Head of caudate nucleus (tissue), 42 donors: Measurements from ENCODE around the gene LARGE2.
"Not testable (repeated sequence)": the region's sequence is repeated elsewhere in the genome, so short reads cannot be mapped to it uniquely, and the experiment has no call there.

Experiments
- DNase-seq, 42 donors: peaks; one replicate each; pipeline versions ENCODE4 v3.0.0 to v3.0.0-alpha.2; 2020 to 2021; ENCODE audit warnings: mixed read lengths in 7 of 42
- intact Hi-C: fragments of 100-400 bp; cut with DNase I; formaldehyde crosslinking; loops from one replicate; pipeline ENCODE4 v1.15.0; 2022

Gene LARGE2

GRCh38 chr11:45894555-45895247, 27.8 kb upstream of the LARGE2 start:
- intact Hi-C loops: no loop called here
- DNase-seq: peak in 29 of 42 donors; percentile 40 to 88 (median 68)

DNA sequence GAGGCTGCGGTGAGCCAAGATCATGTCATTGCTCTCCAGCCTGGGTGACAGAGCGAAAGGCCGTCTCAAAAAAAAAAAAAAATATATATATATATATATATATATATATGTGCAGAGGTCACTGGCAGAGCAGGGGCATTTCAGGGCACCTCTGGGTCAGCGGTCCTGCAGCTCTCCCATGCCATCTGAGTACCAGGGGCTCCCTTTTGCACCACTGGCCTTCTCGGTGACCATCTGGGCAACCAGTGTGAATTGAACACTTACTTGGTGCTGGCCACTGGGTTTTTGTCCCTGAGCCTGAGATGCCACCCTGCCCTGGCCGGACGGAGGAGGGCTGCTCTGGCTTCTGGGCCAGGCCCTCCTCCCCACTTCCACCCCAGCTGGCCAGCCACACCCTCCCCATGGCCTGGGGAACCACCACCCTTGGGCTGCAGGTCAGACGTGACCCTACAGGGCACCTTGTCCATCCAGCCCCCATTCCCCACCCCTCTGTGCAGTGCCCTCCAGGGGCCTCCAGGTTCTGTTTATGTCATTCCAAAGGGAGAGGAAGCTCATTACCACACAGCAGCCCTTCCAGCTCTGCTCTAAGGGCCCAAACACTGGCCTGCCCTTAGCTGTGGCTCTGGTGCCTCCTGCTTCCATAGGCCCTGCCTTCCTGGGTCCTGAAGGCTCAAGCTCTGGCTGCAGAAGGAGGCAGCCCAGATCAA, 26.8 kb upstream of the LARGE2 start:
- no peak for DNase-seq
- intact Hi-C loops: no loop called here

DNA sequence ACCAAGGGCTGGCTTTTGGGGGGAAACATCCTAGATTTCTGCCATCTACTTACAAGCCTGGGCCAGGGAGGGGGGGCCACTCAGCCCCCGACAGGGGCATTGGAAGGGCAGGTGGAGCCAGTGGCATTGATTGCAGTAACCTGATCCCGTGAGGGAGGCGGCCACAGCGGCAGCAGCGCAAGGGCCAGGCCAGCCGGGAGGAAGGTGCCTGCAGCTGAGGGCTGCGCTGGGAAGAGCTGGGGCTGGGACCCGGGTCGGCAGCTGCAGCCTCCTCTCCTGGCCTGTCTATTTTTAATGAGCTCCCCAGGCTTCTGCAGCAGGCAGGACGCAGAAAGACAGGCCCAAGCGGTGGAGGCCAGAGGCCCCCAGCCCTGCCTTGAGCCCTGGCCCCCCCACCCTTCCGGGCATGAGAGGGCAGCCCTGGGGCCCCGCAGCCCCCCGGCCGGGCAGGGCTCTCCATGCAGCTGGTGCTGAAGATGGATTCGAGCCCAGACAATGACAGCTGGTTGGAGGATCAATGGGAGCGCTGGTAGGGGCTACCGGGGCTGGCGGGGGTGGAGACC, 26.0 kb upstream of the LARGE2 start:
- intact Hi-C loops: no loop called here
- DNase-seq: peak in 22 of 42 donors; percentile 35 to 78 (median 64)

- no peak for DNase-seq
- intact Hi-C loops: no loop called here
These were observed 24.9 kb upstream of the LARGE2 start for GRCh38 chr11:45897556-45897955.

DNA sequence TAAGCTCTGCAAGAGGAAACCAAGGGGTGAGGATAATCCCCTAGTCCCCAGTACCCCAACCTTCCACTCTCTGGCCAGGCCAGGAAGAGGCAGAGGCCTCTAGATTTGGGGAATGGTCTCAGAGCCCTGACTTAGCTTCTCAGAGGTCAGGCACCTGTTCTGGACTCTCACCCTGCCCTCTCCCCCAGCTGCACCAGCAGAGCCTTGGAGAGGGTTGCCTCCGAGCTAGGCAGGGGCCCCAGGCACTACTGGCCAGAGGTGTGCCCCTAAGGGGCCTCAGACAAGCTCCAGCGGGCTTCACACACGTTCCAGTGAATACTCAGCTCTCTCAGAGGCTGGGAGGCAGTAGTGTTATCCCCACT, 23.4 kb upstream of the LARGE2 start:
- DNase-seq: no peak

DNA sequence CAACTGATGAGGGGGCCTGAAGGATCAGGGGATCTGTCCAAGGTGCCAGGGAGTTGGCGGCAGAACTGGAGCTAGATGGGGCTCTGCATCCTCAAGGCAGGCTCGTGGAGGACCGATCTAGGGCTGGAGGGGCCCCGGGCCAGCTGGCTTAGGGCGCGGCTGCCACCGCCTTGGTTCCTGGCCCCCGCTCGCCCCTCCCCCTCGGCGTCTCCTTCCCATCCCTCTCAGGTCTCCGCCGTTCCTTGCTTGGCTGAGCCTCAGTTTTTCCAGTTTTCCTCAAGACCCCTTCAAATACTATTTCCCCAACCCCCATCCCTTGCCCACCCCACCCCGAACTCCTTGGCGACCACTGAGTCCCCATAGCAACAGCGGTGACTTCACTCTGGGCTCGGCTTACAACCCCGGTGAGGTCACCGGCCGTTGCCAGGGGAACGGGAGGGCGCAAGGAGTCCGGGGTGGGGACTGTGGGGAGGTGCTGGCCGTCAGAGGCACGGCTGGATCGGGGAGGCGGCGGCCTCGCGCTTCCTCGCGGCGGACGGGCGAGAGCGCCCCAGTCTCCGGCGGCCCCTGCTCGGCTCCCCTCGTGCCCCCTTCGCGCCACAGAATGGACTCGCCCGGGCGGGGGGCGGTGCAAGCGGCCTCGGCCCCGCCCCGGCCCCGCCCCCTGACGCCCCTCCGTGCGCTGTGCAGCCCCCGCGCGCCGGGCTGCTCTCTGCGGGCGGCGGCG, 22.8 kb upstream of the LARGE2 start:
- intact Hi-C loops: loop anchor here (5.0 kb wide), 1 partner anchor 52 kb away; the partner anchor contains the start of gene CRY2
- peak; percentile 87 to 98 (median 94) for DNase-seq

More for the DNA sequence above, 23.4 kb upstream of the LARGE2 start:
- intact Hi-C loops: no loop called here

DNA sequence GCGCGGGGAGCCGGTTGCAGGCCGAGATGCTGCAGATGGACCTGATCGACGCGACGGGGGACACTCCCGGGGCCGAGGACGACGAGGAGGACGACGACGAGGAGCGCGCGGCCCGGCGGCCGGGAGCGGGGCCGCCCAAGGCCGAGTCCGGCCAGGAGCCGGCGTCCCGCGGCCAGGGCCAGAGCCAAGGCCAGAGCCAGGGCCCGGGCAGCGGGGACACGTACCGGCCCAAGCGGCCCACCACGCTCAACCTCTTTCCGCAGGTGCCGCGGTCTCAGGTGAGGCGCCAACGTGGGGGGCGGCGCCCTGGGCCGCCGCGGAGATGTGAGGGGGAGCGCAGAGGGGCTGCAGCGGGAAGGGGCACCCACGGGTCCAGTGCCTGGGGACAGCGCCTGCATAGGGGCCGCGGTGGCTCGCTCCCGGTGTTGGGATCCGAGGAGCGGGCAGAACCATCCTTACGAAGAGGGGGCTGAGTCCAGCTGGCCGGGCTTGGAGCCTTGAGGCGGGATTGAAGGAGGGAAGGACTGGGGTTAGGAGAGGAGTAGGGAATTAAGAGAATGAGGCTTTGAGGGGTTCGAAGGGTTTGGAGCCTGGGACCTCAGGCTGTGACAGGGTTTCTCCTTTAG, 22.2 kb upstream of the LARGE2 start:
- not testable (repeated sequence) for DNase-seq
- intact Hi-C loops: loop anchor here (5.0 kb wide), 1 partner anchor 53 kb away; the partner anchor contains the start of gene CRY2

DNA sequence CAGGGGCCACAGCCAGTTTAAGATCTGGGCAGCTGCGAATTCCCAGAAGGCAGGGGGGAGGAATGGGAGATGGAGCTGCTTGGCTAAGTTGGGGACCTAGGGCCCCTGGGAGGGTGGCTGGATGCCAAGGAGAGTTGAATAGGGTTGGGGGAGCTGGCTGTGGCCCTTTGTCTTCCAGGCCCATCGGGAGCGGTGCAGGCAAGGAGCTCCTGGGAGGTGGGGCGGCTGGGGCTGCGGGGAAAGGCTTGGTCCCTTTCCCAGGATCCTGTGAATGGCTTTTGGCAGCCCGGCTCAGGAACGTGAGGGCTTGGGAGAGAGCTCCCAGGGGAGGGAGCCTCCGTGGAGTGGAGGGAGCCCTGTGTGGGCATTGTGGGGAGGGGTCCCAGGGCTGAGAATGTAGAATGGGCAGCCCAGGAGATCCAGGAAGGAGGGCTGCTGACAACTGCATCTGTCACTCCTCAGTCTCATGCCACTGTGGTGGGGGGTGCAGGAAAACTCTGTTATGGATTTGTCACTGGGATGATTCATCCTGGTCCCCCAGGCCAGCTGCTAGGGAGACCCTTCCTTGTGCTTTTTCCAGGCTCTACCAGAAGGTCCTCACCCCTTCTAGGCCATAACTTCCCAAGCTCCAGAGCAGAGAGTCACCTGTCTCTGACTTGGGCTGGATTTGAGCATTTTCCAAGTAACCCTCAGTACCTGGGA, 21.4 kb upstream of the LARGE2 start:
- DNase-seq: peak in 35 of 42 donors; percentile 38 to 85 (median 66)

GRCh38 chr11:45901626-45902025, 20.8 kb upstream of the LARGE2 start:
- peak; percentile 67 to 95 (median 88) for DNase-seq
- intact Hi-C loops: loop anchor here (5.0 kb wide), 1 partner anchor 54 kb away; the partner anchor contains the start of gene CRY2

More for the DNA sequence above, 21.4 kb upstream of the LARGE2 start:
- intact Hi-C loops: loop anchor here (5.0 kb wide), 1 partner anchor 54 kb away; the partner anchor contains the start of gene CRY2

DNA sequence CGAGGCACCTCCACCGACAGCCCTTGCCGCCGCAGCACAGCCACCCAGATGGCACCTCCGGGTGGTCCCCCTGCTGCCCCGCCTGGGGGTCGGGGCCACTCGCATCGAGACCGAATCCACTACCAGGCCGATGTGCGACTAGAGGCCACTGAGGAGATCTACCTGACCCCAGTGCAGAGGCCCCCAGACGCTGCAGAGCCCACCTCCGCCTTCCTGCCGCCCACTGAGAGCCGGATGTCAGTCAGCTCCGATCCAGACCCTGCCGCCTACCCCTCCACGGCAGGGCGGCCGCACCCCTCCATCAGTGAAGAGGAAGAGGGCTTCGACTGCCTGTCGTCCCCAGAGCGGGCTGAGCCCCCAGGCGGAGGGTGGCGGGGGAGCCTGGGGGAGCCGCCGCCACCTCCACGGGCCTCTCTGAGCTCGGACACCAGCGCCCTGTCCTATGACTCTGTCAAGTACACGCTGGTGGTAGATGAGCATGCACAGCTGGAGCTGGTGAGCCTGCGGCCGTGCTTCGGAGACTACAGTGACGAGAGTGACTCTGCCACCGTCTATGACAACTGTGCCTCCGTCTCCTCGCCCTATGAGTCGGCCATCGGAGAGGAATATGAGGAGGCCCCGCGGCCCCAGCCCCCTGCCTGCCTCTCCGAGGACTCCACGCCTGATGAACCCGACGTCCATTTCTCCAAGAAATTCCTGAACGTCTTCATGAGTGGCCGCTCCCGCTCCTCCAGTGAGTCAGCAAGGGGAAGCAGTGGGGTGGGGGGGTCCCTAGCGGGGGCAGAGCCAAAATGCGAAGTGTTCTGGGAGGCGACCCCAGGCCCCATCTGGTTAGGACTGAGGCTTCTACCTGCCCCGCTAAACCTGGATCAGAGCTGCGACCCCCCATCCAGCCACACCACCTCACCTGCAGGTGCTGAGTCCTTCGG, 19.7 kb upstream of the LARGE2 start:
- intact Hi-C loops: loop anchor here (5.0 kb wide), 1 partner anchor 55 kb away; the partner anchor contains the start of gene CRY2
- DNase-seq: no peak

DNA sequence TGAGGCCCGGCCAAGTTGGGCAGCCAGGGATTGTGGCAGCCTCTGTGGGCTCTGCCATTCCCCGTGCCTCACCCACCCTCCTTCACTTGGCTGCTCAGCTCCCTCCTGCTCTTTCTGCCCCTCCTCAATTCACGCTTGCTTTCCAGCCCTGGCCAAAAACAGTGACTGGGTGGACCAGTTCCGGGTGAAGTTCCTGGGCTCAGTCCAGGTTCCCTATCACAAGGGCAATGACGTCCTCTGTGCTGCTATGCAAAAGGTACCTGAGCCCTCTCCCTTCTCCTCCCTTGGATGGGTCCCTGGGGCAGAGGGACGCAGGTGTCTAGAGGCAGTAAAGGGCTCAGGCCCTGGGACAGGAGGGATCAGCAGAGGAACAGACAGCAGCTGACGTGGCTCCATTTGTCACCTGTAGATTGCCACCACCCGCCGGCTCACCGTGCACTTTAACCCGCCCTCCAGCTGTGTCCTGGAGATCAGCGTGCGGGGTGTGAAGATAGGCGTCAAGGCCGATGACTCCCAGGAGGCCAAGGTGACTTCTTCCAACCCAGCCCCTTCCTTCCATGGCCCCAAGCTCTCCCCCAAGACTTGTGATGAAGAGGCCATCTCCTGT, 18.0 kb upstream of the LARGE2 start:
- no peak for DNase-seq
- intact Hi-C loops: loop anchor here (5.0 kb wide), 1 partner anchor 57 kb away; the partner anchor contains the start of gene CRY2

DNA sequence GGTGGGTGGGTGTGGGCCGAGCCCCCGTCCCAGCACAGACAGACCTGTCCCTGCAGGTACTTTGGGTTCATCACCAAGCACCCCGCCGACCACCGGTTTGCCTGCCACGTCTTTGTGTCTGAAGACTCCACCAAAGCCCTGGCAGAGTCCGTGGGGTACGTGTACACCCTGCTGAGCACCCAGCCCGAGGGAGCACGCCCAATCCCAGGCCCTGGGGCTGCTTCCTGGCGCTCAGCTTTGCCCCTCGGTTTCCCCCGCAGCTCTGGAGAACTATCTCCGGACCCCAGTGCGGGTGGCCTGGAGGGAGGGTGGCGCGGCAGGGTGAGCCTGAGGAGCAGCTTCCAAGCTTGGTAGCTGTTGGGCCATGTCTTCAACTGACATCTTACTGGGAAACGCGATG, 17.4 kb upstream of the LARGE2 start:
- DNase-seq: no peak
- intact Hi-C loops: no loop called here

DNA sequence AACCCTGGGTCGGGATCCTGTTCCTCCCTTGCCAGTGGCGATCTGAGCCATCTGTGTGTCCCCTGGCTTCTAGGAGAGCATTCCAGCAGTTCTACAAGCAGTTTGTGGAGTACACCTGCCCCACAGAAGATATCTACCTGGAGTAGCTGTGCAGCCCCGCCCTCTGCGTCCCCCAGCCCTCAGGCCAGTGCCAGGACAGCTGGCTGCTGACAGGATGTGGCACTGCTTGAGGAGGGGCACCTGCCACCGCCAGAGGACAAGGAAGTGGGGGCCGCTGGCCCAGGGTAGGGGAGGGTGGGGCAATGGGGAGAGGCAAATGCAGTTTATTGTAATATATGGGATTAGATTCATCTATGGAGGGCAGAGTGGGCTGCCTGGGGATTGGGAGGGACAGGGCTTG, 16.9 kb upstream of the LARGE2 start:
- intact Hi-C loops, DNase-seq: not testable (repeated sequence)

GRCh38 chr11:45906096-45906682, 16.3 kb upstream of the LARGE2 start:
- no peak for DNase-seq
- intact Hi-C loops: no loop called here

DNA sequence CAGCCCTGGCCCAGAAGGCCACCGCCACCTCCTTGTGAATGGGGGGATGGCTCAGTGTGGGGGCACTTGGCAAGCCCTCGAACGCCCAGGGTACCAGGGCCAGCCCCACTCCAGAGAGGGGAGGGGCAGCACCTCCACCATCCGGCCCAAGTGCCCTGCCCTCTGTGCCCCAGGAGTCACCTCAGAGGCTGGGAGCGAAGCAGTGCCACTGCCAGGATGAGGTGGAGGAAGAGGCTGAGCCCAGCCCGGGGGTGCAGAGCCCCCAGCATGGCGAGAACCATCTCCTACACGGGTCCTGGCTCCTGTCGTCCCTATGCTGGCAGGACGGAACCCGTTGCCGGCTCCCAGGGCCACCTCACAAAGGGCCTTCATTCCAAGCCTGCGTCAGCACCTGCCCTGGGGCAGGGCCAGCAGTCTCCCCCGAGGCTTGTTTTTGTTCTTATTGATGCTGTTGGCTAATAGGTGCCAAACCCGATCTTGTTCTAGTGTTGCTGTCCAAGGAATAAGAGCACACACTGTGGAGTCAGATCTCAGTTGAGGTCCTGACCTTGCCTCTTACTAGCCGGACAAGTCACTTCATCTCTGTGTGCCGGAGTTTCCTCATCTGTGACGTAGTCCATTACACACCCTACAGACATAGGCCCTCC, 15.4 kb upstream of the LARGE2 start, which contains the start of gene FREY1:
FREY1 (minus strand) TSS at position 307 of the 647 bp plus-strand sequence; CDS start at position 281, 26 bp downstream.
- peak in 7 of 42 donors; percentile 30 to 59 (median 47) for DNase-seq
- intact Hi-C loops: no loop called here
